Stimulated activated CD4-positive, alpha-beta T cell treated with anti-CD3 and anti-CD28 coated beads, Interleukin-12 subunit alpha, Interleukin-12 subunit beta, amount 100 ng/mL, for 24 hours (primary cell): ENCODE results near the gene ZMIZ2.

Experiments used
- DNase-seq, 2 experiments: peaks; one replicate each; pipeline ENCODE4 v3.0.0-alpha.2; 2020; ENCODE audit warnings: low read depth in 2 of 2

The ZMIZ2 gene

GRCh38 chr7:44757311-44757710 lies 8.7 kb downstream of the ZMIZ2 start:
- no peak for DNase-seq

GRCh38 chr7:44757739-44758138 lies 9.1 kb downstream of the ZMIZ2 start:
- DNase-seq: no peak

- no peak for DNase-seq
Measured at GRCh38 chr7:44759246-44759645, 10.6 kb downstream of the ZMIZ2 start.

- no peak for DNase-seq
Measured at GRCh38 chr7:44760034-44760580, 11.5 kb downstream of the ZMIZ2 start.

GRCh38 chr7:44761207-44762161 lies 12.8 kb downstream of the ZMIZ2 start:
- DNase-seq: no peak

GRCh38 chr7:44762300-44762699 lies 13.7 kb downstream of the ZMIZ2 start:
- no peak for DNase-seq

GRCh38 chr7:44762726-44763522 lies 14.3 kb downstream of the ZMIZ2 start:
- DNase-seq: no peak

- no peak for DNase-seq
Measured at GRCh38 chr7:44764081-44764480, 15.4 kb downstream of the ZMIZ2 start.

GRCh38 chr7:44764665-44765578 lies 16.3 kb downstream of the ZMIZ2 start:
- no peak for DNase-seq

- DNase-seq: no peak
Measured at GRCh38 chr7:44765579-44766415, 17.1 kb downstream of the ZMIZ2 start.

GRCh38 chr7:44766416-44766801 lies 17.8 kb downstream of the ZMIZ2 start:
- DNase-seq: no peak

- DNase-seq: no peak
Measured at GRCh38 chr7:44767134-44767911, 18.7 kb downstream of the ZMIZ2 start.

GRCh38 chr7:44767912-44768627 lies 19.4 kb downstream of the ZMIZ2 start:
- DNase-seq: no peak

- DNase-seq: no peak
Measured at GRCh38 chr7:44768628-44769371, 20.2 kb downstream of the ZMIZ2 start.

- DNase-seq: no peak
Measured at GRCh38 chr7:44769376-44769775, 20.7 kb downstream of the ZMIZ2 start.

- DNase-seq: no peak
Measured at GRCh38 chr7:44769776-44770294, 21.2 kb downstream of the ZMIZ2 start.

GRCh38 chr7:44771358-44771757 lies 22.7 kb downstream of the ZMIZ2 start:
- no peak for DNase-seq

GRCh38 chr7:44772440-44772839 lies 23.8 kb downstream of the ZMIZ2 start:
- DNase-seq: no peak
